Measurements from ENCODE around the gene RARA. TPM values are rescaled to one million over a fixed set of nuclear protein-coding genes. Genes with fewer than 3 reads are reported as not detected.
A peak's percentile ranks its signal among the peaks of the same experiment; 100 is the strongest.

Gene RARA
- polyA plus RNA-seq, 1 donor from 2014 or later, result 6.6 TPM

DNA sequence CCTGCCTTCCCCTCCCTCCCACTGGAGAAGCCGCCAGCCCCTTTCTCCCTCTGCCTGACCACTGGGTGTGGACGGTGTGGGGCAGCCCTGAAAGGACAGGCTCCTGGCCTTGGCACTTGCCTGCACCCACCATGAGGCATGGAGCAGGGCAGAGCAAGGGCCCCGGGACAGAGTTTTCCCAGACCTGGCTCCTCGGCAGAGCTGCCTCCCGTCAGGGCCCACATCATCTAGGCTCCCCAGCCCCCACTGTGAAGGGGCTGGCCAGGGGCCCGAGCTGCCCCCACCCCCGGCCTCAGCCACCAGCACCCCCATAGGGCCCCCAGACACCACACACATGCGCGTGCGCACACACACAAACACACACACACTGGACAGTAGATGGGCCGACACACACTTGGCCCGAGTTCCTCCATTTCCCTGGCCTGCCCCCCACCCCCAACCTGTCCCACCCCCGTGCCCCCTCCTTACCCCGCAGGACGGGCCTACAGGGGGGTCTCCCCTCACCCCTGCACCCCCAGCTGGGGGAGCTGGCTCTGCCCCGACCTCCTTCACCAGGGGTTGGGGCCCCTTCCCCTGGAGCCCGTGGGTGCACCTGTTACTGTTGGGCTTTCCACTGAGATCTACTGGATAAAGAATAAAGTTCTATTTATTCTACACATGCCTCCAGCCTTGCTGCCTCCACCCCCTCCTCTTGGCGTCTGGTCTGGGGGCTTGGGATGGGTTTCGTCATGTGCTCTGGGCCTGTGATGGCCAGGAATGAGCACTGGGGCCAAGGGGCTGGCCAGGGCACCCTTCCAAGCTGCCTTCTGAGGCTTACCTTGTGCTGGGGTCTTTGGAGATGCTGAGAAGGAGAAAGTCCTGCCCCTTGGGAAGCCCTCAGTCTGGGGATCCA, 48.3 kb downstream of the RARA start:
- no peak overlapping the region for H2AFZ ChIP-seq (ENCODE audit: low read depth, low read length)

GRCh38 chr17:40358323-40359038, 49.5 kb downstream of the RARA start:
- H3K36me3 ChIP-seq (ENCODE audit: insufficient read depth, low read length), result no peaks in the 10 kb centered on the region
- no peaks in the 10 kb centered on the region for H3K79me2 ChIP-seq (replicated peaks; ENCODE audit: insufficient read depth, low read length)
- peaks cover 4% of the 10 kb centered on the region for H3K27me3 ChIP-seq (ENCODE audit: insufficient read depth, low read depth, low read length)
- no peaks in the 10 kb centered on the region for H3K9me3 ChIP-seq (ENCODE audit: low read length)
- no peak overlapping the region for H3K27ac ChIP-seq (ENCODE audit: low read length)
- H3F3A ChIP-seq (ENCODE audit: insufficient read depth, low read length, poor library complexity, severe bottlenecking), result no peaks in the 10 kb centered on the region
- H3K4me2 ChIP-seq (ENCODE audit: low read length), result peak overlapping the region; percentile 49
- no peaks in the 10 kb centered on the region for H4K20me1 ChIP-seq (ENCODE audit: insufficient read depth)
- H3K9me2 ChIP-seq (ENCODE audit: insufficient read depth, low read length), result no peaks in the 10 kb centered on the region
- no peak overlapping the region for H2AFZ ChIP-seq (ENCODE audit: low read depth, low read length)
- H3K4me3 ChIP-seq (ENCODE audit: low read length), result peak overlapping the region; percentile 32
- peak overlapping the region; percentile 22 for H3K9ac ChIP-seq (ENCODE audit: low read length)
- peak; percentile 95 for TF ChIP-seq RAD21 (conservative IDR thresholded peaks at IDR 0.05)
- no peak for TF ChIP-seq EZH2 (IDR thresholded peaks at IDR 0.05; ENCODE audit: borderline replicate concordance, insufficient read depth, low read length, poor library complexity, severe bottlenecking)
- peak; percentile 22 for TF ChIP-seq POLR2AphosphoS5 (IDR thresholded peaks at IDR 0.05)
- no peak for TF ChIP-seq TAF1 (IDR thresholded peaks at IDR 0.05; ENCODE audit: low read depth)
- TF ChIP-seq EP300 (conservative IDR thresholded peaks at IDR 0.05; ENCODE audit: poor library complexity, severe bottlenecking), result no peak
- TF ChIP-seq, protein P1, sequence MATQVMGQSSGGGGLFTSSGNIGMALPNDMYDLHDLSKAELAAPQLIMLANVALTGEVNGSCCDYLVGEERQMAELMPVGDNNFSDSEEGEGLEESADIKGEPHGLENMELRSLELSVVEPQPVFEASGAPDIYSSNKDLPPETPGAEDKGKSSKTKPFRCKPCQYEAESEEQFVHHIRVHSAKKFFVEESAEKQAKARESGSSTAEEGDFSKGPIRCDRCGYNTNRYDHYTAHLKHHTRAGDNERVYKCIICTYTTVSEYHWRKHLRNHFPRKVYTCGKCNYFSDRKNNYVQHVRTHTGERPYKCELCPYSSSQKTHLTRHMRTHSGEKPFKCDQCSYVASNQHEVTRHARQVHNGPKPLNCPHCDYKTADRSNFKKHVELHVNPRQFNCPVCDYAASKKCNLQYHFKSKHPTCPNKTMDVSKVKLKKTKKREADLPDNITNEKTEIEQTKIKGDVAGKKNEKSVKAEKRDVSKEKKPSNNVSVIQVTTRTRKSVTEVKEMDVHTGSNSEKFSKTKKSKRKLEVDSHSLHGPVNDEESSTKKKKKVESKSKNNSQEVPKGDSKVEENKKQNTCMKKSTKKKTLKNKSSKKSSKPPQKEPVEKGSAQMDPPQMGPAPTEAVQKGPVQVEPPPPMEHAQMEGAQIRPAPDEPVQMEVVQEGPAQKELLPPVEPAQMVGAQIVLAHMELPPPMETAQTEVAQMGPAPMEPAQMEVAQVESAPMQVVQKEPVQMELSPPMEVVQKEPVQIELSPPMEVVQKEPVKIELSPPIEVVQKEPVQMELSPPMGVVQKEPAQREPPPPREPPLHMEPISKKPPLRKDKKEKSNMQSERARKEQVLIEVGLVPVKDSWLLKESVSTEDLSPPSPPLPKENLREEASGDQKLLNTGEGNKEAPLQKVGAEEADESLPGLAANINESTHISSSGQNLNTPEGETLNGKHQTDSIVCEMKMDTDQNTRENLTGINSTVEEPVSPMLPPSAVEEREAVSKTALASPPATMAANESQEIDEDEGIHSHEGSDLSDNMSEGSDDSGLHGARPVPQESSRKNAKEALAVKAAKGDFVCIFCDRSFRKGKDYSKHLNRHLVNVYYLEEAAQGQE (IDR thresholded peaks at IDR 0.05; ENCODE audit: borderline replicate concordance), result no peak
- TF ChIP-seq MXI1 (conservative IDR thresholded peaks at IDR 0.05; ENCODE audit: poor library complexity, severe bottlenecking), result peak; percentile 17
- TF ChIP-seq SMC3 (conservative IDR thresholded peaks at IDR 0.05; ENCODE audit: poor library complexity), result peak; percentile 97

More for the DNA sequence above, 48.3 kb downstream of the RARA start:
- Histone ChIP-seq H3K9me2 (ENCODE audit: insufficient read depth, low read length) (no peaks in the 10 kb centered on the region), H3K36me3 (ENCODE audit: insufficient read depth, low read length) (no peaks in the 10 kb centered on the region), H3K79me2 (replicated peaks; ENCODE audit: insufficient read depth, low read length) (no peaks in the 10 kb centered on the region), H3K4me3 (ENCODE audit: low read length) (no peak overlapping the region), H3F3A (ENCODE audit: insufficient read depth, low read length, poor library complexity, severe bottlenecking) (no peaks in the 10 kb centered on the region), H3K9me3 (ENCODE audit: low read length) (no peaks in the 10 kb centered on the region), H3K27me3 (ENCODE audit: insufficient read depth, low read depth, low read length) (no peaks in the 10 kb centered on the region), H3K9ac (ENCODE audit: low read length) (no peak overlapping the region), H4K20me1 (ENCODE audit: insufficient read depth) (no peaks in the 10 kb centered on the region), H3K27ac (ENCODE audit: low read length) (no peak overlapping the region), H3K4me2 (ENCODE audit: low read length) (no peak overlapping the region)
- TF ChIP-seq, protein P1 (IDR thresholded peaks at IDR 0.05; ENCODE audit: borderline replicate concordance), result no peak
- TF ChIP-seq EZH2 (IDR thresholded peaks at IDR 0.05; ENCODE audit: borderline replicate concordance, insufficient read depth, low read length, poor library complexity, severe bottlenecking) (no peak), EP300 (conservative IDR thresholded peaks at IDR 0.05; ENCODE audit: poor library complexity, severe bottlenecking) (no peak), SMC3 (conservative IDR thresholded peaks at IDR 0.05; ENCODE audit: poor library complexity) (no peak), CTCF (IDR thresholded peaks at IDR 0.05; ENCODE audit: poor library complexity, severe bottlenecking) (no peak), MXI1 (conservative IDR thresholded peaks at IDR 0.05; ENCODE audit: poor library complexity, severe bottlenecking) (no peak), POLR2AphosphoS5 (IDR thresholded peaks at IDR 0.05) (no peak)
